Jurkat, Clone E6-1 (cell line): ENCODE data around the gene TMEM154.

Experiments used
- DNase-seq: peaks from one replicate; pipeline ENCODE4 v3.0.0-alpha.2; 2011; ENCODE audit warnings: low read depth, low spot score
- H3K4me3 ChIP-seq: 2 replicates; pipeline ENCODE4 v1.5.1; 2011; ENCODE audit warnings: mild to moderate bottlenecking, low read length, control low read depth, moderate library complexity

The TMEM154 gene

DNA sequence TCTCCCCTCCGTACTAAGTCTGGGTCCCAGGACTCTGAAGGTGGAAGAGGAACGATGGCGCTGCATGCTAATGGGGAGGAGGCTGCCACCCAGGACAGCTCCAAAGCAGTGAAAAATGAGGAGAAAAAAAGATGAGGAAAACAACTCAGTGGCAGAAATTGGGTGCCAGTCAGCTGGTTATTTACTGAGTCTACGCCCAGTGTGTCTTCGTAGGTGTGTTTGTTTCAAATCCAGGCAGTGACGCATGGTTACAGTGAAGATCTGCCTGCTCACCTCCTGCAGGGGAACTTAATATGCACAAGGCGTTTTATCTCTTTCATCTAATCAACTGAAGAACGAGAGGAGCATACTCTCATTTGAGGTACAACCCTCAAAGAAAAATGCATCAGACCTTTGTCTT lies 73.0 kb downstream of the TMEM154 start:
- peak; percentile 32 for DNase-seq
- no peak overlapping the region for H3K4me3 ChIP-seq

DNA sequence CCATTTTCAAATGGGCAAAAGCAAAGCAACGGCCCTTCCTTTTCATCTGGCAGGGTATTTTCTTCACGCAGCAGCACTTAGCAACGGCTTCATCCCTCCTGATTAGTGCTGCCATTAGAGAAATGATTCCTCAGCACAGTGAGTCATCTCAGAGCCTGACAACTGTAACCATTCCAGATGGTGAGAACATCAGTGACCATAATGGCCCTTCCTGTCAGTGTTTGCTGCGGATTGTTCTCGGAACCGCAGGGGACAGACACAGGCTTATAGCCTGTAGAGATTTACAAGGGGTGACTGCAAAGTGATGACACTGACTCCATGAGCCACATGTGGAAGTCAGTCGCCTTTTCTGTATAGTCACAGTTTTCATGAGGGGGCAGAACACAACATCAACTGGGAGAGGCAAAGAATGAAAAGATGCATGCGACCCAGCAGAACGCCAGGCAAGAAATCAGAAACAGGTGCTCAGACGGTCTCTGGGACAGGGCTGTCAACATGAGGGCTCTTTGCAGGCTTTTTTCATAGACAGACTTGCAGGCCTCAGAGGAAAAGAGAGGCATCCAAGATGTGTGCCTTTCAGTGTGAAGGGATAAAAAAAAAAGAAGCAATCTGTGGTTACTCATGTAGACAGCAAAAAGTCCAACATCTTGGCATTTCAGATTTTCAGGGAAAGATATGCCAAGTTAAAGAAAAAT lies 74.0 kb downstream of the TMEM154 start:
- no peak overlapping the region for H3K4me3 ChIP-seq
- DNase-seq = no peak

DNA sequence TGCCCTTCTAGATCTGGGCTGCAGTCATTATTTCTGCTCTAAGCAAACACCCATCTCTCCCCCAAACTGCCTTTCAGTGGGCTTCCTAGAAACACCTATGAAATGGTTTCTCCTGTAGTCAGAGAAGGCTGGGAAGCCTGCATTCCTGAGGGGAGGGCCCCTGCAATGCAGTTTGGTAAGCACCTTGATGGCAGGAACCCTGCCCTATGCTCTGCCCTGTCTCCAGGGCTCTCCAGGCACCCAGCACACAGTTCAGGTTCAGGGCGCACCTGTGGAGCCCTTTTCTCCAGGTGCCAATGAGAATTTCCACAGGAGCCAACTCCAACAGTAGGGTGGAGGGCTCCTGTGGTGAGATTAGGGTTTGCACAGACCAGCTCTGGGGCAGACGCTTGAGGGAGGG lies 74.8 kb downstream of the TMEM154 start:
- no peak for DNase-seq

DNA sequence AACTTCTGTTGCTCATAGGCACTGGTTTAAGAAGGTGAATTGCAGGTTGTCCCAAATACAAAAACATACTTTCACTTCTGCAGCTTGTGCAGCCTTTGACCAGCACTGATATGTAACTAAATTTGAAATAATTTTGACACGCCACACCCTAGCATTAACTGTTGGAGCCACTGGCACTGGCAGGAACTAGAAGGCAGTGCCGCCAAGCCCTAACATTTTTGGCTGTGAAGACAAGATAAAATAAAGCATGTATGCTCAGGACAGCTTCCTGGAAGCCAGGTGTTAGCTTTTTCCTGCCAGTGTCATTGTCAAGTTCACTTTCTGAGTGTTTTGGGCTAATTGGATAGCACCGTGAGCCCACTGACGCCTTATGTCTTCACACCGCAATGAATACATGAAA lies 78.6 kb downstream of the TMEM154 start:
- DNase-seq = no peak
- no peak overlapping the region for H3K4me3 ChIP-seq

More for the DNA sequence above, 74.8 kb downstream of the TMEM154 start:
- H3K4me3 ChIP-seq = no peak overlapping the region

DNA sequence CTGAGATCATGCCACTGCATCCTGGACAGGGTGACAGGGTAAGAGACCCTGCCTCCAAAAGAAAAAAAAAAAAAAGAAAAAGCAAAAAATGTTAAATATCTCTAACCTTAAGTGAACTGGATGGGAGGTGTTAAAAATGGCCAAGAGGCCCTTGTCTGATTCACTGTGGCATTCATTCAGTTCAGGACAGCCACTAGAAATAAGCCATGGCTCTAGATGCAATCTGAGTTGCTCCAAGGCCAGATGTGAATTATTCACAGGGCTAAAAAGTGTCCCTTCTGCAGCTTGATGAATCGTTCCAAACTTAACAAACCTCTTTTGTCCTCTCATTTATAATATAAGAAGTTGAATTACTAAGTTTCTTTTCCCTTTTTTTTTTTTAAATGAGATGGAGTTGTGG lies 80.2 kb downstream of the TMEM154 start:
- H3K4me3 ChIP-seq = no peak overlapping the region
- DNase-seq = no peak

DNA sequence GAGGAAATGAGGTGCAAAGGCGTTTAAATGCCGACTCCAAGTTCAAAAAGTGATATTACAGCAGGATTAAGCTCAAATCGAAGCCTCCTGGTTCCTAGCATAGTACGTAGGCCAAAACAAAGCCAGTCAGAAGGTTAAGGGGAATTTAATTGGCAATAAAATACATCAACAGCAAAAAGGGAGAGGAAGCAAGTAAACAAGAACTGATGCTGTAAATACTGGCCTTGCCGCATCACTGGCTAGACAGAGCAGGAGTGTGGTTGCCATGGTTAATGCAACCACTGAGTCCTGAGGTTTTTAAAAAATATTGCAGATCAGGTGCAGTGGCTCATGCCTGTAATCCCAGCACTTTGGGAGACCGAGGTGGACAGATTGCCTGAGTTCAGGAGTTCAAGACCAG lies 80.7 kb downstream of the TMEM154 start:
- no peak for DNase-seq
- H3K4me3 ChIP-seq = no peak overlapping the region

DNA sequence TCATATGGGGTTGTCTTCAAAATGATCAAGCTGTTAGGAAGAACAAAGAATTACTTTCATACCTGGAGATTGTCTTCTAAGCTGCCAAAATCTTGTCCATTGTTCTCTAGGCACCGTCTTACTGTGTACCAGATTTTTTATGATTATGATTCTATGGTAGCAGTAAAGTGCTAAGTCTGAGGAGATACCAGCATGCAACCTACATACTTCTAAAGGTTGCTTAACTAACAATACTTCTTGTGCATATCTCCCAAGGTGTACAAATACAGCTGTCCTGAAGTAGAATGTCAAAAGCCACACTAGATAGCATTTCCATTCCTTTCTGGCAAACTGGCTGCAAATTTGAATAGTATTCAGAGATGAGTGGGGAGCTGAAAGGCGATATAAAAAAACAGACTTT lies 81.3 kb downstream of the TMEM154 start:
- no peak for DNase-seq
- no peak overlapping the region for H3K4me3 ChIP-seq

DNA sequence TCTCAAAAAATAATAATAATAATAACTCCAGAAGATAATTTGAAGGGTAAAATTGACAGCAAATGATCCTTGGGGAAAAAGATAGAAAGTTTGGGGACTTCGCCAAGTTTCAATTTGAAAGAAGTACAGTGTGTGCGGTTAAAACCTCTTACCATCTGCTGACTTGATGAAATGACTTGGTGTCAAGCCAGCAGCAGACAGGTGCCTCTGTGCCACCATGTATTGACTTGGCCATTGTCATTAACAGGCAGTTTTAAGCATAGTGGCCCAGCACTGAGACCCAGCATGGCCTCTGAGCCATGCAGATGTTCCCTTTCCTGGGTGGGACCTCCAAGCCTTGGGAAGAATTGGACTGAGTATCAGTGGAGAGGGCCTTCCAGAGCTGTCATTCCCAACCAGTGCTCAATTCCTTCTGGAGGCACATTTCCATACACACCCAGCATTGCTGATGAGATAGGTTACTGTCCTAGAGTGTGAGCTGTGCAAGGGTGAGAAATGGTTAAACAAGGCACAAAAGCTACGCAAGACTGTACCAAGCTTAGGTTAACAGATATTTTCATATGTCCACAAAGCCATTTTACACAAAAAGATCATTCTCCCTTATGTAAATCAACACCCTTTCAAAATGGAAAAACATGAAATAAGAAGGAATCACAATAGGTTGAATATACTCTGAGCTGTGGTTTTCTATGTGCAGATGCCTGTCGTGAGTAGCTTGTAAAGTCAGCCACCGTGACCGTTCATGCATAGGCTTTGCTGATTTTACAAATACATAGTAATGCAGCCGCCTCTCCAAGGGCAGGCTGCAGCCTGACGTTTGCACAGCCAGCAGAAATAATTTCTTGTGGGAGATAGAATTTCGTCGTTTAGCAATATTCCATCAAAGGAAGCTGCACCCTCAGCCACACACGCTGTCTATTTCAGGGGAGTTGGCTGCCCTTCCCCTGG lies 84.5 kb downstream of the TMEM154 start:
- no peak for DNase-seq
- no peak overlapping the region for H3K4me3 ChIP-seq

DNA sequence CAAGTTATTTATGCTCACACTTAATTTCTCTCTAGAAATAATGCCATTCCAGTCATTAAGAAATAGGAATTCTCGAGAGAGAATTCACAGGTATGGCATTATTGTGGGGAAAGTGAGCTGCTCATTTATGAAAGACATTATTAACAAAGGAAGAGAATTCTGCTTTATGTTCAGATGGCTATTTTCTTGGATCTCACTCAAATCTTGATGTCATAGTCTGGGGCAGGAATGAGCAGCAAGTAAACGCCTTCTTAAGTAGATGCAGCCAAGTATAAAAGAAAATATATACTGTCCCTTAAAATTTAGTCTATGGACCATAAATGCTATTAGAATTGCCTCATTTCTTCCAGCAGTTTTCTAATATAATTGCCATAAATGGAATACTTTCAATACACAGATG lies 85.7 kb downstream of the TMEM154 start:
- H3K4me3 ChIP-seq = no peak overlapping the region
- no peak for DNase-seq

DNA sequence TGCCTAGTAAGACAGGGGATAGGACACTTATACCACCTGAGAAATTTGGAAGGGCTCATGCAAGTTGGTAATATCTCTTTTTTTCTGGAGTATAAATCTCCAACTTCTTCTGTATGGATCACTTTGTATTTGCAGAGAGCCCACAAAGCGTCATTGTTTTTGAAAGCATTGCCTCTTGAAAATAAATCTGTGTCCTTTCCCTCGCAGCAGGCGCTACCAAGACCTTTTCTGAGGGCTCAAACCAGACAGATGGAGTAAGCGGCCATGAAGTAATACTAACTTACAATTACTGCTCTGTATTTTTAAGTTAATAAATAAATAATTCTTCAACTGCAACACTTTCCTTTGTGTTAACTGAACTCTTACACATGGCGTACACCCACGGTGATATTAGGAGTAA lies 87.9 kb downstream of the TMEM154 start:
- no peak overlapping the region for H3K4me3 ChIP-seq
- DNase-seq = no peak

DNA sequence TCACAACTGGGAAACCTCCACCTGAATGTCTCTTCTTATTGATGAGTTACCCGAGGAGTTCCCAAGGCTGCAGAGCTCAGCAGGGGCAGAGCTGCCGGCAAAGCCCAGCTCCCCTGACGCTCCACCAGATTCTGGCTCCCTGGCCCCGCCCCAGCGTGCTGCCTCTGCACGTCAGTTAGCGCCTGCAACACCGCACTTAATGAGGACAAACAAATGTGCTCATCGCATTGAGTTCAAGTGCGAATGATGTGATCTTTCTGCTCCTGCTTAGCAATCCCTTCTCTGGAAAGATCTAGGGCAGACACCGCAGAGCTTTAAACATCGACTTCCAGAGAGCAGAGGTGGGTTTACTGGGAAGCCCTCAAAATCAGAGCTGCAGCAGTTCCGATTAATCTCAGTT lies 88.4 kb downstream of the TMEM154 start:
- no peak for DNase-seq
- H3K4me3 ChIP-seq = no peak overlapping the region

DNA sequence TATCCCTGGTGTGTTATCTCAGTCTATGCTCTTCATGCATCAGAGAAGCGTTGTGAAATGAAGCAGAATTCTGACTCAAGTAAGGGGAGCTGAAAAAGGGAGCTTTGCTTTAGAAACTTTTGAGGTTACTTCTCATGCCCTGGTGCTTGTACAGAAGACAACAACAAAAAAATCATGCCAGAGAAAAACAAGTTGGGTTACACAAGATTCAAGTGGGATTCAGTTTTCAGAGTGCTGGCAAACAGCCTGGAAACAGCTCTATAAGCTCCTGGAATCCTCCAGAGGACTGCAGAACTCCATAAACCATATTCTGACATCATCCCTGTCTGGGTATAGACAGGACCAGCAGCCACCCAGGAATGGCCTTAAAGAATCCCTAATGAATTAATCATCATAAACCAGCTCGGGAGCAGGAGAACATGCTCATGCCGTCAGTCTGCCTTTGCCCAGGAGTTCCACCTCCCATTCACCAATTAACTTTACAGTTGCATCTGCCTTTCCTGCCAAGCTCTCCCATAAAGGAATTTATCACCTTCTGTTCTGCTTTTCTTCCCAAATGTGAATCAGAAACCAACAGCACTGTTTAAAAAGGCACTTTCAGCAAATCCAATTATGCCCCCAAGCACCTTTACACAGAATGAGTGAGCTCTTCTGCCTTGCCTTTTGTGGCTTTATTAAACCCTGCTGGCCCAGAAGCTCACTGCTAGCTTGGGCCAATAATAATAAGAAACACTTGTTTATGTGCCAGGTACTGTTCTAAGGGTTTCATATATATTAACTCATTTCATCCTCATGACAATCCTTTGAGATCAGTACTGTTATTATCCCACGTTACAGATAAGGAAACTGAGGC lies 89.4 kb downstream of the TMEM154 start:
- no peak overlapping the region for H3K4me3 ChIP-seq
- DNase-seq = no peak

DNA sequence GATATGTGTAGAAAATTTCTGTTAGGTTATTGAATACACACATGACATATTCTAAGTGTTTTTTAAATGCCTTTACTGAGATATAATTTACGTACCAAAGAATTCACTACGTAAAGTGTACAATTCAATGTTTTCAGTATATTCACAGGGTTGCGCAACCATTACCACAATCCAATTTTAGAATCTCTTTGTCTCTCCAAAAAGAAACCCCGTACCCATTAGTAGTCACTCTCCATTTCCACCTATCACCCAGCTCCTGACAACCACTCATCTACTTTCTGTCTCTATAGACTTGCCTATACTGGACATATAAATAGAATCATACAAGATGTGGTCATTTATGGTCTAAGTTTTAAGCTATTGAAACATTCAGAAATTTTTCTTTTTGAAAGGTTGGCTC lies 90.9 kb downstream of the TMEM154 start:
- no peak for DNase-seq

DNA sequence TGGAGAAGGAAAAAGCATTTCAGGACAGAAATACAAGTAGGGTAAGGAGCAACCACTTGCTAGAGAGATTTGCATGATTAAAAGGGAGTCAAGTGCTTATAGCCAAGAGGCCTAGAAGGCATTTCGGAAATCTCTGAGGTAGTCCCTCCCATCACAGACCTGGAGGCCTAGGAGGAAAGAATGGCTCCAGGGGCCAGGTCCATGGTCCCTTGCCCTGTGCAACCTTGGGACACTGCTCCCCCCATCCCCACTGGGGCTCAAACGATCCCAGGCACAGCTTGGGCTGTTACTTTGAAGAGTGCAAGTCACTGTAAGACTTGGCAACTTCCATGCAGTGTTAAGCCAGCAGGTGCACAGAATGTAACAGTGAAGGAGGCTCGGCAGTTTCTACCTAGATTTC lies 92.7 kb downstream of the TMEM154 start:
- DNase-seq = no peak
- no peak overlapping the region for H3K4me3 ChIP-seq

More for the DNA sequence above, 90.9 kb downstream of the TMEM154 start:
- H3K4me3 ChIP-seq = no peak overlapping the region

DNA sequence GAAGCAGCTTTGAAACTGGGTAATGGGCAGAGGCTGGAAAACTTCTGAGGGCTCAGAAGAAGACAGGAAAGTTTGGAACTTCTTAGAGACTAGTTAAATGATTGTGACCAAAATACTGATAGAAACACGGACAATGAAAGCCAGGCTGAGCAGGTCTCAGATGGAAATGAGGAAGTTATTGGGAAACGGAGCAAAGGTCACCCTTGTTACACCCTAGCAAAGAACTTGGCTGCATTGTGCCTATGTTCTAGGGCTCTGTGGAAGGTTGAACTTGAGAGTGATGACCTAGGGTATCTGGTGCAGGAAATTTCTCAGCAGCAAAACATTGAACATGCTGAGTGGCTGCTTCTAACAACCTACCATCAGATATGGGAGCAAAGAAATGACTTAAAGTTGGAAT lies 93.1 kb downstream of the TMEM154 start:
- no peak for DNase-seq
- H3K4me3 ChIP-seq = no peak overlapping the region

DNA sequence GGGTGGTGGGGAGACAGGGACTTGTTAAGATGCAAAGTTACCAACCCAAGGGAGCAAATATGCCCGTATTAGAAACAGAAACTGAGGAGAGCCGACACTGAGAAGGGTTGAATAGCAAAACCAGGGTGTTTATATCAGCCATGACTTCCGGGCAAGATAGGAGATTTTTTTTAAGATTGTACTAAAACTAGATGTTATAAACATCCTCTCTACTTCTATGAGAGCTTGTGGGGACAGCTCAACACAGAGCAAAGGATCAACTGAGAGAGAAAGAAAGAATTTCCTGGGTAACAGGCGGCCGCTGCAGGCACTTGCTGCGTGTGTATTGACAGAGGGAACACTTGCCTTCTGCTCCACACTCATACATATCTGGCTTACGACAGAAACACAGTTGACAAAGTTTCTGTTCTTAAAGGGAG lies 94.8 kb downstream of the TMEM154 start:
- no peak for DNase-seq
- H3K4me3 ChIP-seq = no peak overlapping the region

DNA sequence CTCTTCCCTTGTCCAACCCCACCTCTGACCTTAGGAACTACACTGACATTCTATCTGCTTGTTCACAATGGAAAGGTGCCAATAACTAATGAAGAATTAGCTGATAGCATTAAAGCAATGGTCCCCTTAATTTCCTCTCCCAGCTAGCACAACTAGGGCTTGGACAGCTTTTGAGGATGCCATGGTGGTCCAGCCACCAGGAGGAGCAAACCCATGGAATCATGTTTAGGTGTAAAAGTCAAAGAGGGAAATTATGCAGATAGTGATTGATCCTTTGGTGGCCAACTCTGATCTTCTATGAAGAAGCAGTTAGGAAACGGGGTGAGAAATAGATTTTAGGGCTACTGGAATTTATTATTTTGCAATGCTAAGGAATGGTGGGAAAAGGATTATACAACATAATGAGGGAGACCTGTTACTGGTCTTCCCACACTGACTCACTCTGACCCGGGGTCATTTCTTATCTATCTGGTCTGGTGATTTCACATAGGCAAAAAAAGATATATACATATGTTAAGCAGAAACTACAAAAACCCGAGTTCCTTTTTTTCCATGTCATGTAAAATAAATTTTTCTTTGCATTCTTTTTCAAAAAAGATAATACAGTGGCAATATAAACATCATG lies 98.1 kb downstream of the TMEM154 start:
- DNase-seq = no peak

DNA sequence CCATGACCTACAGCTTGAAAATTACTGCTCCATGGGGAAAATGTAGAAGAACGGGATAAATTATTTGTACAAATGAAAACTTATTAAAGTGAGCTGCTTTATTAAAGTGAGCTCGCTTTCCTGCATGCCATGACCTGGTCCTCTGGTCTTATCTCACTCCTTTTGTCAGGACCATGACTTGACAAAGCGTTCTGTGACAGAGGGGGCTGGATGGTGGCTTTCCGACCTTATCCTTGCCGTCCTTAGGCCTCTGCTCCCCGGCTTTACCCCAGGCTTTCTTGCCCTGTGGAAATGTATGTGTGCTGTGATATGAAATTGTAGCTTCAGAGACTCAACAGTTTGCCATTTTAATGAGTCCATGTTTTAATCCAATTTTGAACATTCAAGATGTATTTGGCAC lies 99.9 kb downstream of the TMEM154 start:
- DNase-seq = no peak
- no peak overlapping the region for H3K4me3 ChIP-seq

More for the DNA sequence above, 98.1 kb downstream of the TMEM154 start:
- no peak overlapping the region for H3K4me3 ChIP-seq

DNA sequence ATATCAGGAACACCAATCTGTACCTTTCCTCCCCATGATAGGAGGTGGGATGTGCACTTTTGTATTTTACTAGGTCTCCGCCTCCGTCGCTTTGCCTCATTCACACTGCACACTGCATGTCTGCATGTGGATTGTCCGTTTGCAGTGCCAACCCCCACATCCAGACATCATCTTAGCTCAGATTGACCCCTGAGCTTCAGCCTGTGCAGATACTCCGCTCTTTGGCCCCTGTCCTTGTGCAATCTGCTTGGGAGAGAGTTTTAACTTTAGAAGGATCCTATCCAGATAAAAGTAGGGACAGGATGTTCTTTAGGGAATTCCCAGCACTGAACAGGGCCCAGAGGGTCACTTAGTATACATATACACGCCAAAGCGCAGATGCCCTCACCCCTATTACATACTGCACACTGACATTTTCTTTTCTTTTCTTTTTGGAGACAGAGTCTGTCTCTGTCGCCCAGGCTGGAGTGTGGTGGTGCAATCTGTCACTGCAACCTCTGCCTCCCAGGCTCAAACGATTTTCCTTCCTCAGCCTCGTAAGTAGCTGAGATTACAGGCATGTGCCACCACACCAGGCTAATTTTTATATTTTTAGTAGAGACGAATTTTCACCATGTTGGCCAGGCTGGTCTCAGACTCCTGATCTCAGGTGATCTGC lies 100.6 kb downstream of the TMEM154 start:
- no peak for DNase-seq

More for the DNA sequence above, 100.6 kb downstream of the TMEM154 start:
- no peak overlapping the region for H3K4me3 ChIP-seq
